8988T (cell line): Measurements from ENCODE around the gene FOXA3.
"Not testable (repeated sequence)": the region's sequence is repeated elsewhere in the genome, so short reads cannot be mapped to it uniquely, and the experiment has no call there.

Source experiments
- DNase-seq: peaks from one replicate; pipeline ENCODE4 v3.0.0; 2011

The FOXA3 gene

DNA sequence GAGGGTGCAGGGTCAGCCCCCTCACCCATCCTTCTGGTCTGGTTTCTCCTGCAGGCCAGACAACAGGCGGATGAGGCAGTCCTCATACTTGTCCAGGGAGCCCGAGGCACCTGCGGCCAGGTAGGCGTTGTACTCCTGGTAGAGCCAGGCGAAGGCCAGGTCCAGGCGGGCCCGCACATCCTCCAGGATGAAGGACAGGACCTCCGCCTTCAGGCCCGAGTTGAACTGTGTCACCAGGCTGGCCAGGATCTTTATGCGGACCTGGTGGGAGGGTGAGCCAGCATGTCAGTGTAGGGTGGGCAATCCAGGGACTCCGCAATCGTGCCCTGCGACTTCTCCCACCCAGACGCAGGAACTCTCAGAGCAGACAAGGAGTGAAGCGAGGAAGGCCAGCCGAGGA lies 35.2 kb upstream of the FOXA3 start:
- no peak for DNase-seq

DNA sequence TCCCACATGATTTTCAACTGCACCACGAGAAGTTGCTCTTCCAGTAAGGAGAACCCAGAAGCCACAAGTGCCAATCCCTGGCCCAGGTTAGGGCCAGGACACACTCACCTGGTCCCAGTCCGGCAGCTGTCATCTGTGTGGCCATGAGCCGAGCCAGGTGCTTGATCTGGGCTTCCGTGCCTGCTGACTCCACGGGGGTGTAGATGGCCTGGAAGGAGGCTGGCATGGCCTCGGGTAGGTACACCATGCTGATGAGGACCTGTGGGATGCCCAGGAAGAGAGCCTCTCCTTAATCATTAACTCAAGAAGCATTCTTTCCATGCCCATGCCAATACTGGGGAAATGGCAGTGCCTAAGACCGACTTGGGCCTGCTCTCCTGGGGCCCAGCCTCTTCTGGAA lies 29.2 kb upstream of the FOXA3 start:
- no peak for DNase-seq

DNA sequence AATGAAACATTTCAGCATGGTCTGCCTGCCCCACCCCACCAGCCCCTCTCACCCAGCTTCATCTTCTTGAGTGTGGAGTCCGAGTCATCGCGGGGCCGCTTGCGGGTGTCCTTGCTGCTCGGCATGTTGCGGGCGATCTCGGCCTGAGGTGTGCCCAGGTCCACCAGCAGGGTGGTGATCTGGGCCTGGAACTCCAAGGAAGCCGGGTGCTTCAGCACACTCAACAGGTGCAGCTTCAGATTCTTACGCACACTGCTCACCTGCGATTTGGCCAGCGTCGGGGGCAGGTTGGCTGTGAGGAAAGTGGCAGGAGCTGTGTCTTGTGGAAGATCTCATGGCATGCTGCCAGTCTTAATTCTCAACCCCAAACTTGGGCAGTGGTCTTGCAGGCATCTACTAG lies 21.9 kb upstream of the FOXA3 start:
- no peak for DNase-seq

DNA sequence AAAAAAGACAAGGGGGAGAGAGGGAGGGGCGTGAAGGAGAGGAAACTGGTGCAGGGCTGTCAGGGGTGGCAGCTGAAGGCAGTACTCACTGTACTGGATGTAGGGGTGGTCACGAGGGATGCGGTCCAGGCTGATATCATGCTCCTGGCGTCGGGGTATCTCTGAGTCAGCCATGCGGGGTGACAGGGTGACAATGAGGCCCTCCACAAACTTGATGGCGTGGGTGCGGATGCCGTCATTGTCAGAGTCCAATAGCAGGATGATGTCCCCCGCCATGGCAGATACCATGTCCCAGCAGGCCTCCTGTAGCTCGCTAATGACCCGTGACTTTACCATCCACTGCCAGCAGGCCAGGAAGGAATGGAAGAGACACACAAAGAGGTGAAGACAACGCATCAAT lies 16.5 kb upstream of the FOXA3 start:
- no peak for DNase-seq

DNA sequence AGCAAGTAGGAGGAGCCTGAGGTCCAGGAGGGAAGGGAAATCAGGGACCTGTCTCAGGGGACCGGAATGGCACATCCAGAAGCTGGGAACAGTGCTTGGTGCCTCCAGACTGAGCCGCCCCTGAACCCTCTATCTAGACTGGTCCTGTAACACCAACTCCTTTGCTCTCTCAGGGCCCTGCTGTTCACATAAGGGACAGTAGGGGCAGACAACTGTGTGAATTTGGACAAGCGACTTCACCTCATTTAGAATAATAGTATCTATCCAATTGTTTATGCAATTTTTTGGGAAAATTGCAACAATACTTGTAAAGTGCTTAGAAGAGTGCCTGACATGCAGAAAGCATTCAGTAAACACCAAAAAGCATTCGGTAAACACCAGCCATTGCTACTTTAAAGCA lies 15.2 kb upstream of the FOXA3 start:
- no peak for DNase-seq

DNA sequence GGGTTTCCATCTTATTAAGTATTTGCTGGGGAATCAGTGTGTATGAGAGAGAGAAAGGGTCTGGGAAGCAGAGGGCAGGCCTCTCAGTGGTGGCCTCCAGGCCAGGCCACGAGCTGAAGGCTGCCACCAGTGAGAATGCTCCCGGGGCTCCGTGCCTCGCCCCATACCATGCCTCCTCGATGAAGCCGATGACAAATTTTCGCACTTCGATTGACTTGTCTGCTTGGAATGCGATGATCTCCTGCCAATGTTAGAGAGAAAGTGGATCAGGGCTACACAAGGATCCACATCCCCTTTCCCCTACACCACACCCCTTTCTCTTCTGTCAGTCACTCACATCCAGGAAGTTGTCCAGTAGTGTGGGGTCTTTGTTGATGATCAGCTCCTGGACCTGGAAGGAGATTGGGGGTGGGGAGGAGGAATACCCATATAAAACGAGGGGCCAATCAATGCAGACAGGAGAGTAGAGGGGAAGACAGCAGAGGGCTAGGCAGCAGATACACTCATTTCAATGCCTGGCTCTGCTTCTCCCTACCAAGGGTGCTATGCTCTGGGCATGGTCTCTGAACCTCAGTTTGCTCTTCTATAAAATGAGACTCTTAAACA lies 11.9 kb upstream of the FOXA3 start:
- no peak for DNase-seq

DNA sequence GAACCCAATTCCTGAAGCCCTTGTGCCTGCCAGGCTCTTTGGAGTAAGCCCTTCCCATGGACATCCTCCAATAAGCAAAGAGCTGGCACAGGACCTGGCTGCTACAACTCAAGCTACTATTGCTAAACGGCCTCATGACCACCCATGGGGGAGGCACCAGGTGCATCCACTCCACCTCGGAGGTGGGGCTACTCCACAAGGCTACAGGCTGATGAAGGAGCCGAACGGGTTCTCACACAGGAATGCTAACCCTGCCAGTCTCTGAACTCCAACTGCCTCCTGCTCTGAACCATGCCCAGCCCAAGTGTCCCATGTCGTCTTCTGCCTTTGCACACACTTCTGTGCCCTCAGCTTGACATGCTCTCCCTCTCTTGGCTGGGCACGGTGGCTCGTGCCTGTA lies 11.1 kb upstream of the FOXA3 start:
- DNase-seq, result no peak

DNA sequence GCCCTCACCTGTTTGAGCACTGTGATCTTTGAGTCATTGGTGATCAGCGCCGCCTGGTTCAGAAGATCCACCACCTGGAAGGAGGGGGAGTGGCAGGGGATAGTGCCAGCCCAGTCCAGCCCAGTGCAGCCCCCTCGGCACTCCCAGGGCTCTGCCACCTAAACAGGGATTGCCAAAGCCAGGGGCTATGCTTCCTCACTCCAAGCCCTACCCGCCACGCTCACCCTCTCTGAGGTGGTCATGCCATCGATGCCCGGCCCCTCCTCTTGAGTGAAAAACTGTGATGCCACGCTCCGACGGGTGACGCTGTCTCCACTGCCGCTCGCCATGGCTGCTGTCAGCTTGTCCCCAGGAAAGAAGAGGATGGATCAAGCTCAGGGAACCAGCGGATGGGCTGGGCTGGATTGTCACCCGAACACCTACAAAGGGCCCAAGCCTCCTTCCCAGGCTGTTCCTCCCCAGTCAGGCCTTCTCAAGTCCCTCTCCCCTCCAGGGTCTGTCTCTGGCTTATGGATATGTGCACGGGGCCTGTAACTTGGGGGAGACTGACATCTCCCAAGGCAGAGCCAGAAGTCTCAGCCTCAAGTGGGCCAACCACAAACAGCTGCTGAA lies 9.9 kb upstream of the FOXA3 start:
- no peak for DNase-seq

DNA sequence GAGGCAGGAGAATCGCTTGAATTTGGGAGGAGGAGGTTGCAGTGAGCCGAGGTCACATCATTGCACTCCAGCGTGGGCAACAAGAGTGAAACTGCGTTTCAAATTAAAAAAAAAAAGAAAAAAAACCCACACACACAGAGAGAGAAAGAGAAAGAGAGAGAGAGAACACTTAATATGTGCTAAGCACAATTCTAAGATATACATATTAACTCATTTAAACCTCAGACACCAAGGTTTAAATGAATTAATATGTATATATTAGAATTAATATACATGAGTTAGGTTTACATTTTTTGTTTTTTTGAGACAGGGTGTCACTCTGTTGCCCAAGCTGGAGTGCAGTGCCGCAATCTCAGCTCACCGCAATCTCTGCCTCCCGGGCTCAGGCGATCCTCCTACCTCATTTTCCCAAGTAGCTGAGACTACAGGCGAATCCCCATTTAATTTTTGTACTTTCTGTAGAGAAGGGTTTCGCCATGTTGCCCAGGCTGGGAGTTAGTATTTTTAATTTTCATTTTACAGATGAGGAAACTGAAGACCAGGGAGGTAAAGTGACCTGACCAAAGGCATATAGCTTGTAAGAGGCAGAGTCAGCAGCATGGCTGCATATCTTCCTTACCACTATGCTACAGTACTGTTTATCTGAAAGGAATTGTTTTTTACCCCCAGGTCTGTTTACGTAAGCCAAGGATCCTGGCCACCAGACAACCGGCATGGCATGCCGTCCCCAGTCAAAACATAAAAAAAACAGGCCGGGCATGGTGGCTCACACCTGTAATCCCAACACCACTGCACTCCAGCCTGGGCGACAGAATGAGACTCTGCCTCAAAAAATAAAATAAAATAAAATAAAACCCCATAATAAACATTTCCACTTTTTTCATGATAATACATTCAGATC lies 3.5 kb upstream of the FOXA3 start:
- no peak for DNase-seq

DNA sequence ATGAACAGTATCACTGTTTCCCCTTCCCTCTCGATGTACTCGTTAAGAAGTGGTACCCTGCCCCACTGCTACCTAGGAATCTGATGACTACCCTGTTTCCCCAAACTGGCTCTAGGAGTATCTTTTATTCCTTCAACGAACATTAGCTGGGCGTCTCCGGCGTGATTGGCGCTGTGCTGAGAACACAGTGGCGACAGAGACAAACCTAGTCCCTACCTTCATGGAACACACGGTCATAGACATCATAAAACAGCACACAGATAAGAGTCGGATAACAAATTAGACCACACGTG lies 1.9 kb upstream of the FOXA3 start:
- no peak for DNase-seq

DNA sequence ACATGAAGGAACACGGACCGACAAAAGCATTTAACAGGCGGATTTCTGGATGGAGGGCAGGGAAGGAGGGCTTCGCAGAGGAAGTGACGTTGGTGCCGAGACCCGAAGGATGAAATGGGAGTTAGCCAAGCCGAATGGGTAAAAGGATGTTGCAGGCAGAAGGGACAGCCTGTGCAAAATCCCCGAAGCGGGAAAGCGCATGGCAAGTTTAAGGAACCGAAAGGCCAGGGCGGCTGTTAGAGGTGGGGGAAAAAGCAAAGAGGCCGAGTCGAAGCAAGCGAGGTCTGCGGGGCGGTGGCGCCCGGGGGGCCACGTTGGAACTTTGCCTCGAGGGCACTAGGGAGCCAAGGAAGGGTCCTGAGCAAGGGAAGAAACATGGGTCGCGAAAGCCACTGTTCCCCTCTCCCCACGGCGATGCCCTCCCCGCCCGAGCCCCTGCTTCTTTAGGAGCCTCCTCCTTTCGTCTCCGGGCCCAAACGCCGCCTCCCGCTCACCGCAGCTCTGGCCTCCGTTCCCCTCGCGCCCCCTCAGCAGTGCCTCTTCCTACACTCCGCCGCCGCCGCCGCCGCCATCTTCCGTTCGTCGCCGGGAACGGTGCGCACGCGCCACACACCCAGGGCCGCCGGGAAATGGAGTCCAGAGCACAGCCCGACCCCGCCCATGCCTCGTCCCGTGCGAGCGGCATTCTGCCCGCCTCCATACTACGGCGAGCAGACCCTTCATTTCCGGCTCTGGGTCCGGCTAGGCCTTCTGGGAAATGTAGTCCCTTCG lies 1.4 kb upstream of the FOXA3 start, which contains the start of gene SYMPK:
SYMPK (minus strand) TSS at position 584 of the 771 bp plus-strand sequence. CDS start 8,652 bp downstream, outside the sequence.
- peak; percentile 96 for DNase-seq

DNA sequence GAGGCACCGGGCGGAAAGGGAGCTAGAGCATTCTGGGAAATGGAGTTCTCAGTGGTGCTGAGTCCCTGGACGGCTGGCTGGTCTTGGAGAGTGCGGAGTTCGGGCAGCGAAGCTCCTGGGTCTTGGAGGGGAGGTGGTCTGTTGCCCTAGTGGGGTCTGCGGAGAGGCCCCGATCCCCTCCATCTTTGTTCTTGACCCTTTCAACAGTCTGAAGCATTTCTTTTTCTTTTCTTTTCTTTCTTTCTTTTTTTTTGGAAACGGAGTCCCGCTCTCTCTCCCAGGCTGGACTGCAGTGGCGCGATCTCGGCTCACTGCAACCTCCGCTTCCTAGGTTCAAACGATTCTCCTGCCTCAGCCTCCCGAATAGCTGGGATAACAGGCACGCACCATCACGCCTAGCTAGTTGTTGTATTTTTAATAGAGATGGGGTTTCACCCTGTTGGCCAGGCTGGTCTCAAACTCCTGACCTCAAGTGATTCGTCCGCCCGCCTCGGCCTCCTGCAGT lies 739 bp upstream of the FOXA3 start:
- no peak for DNase-seq

DNA sequence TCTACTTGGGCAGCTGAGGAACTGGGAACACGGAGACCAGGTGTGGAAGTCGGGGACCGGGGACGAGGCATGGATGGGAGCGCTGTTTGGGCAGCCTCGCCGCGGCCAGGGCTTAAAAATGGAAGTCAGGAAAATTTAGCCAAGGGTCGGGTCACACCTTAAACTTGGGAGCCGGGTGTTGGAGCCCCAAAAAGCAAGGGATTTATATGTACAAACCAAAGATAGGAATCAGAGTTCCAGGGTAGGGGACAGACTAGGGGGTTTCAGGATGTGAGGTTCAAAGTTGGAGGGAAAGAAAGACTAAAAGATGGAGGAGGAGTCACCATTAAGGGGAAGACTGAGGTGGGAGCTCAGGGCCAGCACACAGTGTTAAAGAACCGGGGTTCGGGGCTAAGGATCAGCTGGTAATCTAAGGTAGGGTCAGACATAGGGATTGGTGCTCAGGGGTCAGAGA lies 530 bp downstream of the FOXA3 start:
- no peak for DNase-seq

DNA sequence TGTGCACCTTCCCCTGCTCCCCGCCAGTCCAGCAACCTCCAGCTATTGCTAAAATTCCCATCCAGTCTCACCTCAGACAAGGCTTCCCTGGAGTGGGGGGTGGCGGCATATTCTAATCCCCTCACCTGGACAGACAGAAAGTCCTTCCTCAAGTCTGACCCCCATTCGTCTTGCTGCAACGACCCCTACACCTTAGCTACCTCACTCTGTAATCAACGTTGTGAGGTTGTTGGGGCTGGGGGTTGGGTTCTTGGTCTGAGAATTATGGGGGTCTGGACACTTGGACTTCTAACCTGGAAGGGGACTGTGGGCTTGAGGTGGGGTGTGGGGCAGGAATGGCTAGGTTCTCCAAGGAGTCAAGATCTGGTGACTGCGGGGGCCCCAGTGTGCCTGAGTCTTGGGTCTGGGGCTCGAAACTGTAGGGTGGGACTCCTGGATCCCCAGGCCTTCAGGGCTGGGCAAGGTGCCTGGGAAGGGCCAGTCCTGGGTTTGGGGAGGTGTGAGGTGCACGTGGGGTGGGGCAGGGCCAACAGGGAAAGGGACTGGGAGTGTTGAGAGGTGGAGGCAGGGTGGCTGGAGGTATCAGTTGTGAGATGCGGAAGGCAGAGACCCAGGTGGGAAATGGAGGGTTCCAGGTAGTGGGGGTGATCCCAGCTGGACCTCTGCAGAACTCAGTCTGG lies 1.3 kb downstream of the FOXA3 start:
- no peak for DNase-seq

DNA sequence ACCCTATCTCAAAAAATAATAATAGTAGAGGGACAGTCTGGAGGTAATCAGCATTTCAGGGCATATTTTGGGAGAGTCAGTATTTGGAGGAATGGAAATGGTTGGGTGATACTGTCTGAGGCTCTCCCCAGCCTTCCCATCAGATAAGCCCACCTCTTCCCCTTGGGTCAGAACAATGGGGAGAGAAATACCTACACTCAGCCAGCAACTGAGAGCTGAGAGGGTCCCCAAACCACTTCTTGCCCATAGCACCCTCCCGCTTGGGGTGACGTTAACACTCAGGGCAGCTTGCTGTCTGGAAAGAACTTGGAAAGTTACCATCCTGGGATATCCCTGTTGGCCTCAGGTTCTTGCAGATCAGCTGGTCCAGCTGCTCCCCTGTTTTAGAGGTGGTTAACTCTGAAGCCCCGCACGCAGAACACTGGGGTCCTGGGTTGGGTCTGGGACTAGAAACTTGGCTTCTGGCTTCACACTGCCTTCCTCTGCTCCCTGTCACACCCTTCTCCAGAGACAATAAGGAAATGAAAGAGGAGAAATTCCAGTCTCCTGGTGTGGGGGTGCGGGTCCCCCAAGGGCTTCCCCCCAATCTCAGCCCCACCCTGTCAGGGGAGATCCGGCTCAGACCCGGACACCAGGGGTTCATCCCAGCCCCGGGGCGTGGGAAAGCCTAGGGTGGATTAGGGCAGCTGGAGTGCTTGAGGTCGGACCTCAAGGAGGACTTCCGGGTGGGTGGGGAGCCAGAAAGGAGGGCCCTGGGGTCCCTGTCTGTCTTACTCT lies 2.5 kb downstream of the FOXA3 start:
- DNase-seq, result no peak

DNA sequence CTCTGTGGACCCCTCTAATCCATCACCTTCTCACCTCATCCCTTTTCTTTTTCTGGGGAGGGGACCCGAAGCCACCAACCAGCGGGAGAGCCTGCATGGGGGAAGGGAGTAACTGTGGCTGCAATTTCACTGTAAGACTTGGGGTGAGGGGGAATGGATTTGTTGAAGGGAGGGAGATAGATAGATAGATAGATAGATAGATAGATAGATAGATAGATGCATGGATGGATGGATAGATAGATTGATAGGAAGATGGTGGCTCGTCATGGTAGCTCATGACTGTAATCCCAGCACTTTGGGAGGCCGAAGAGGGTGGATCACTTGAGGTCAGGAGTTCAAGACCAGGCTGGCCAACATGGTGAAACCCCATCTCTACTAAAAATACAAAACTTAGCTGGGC lies 3.1 kb downstream of the FOXA3 start:
- DNase-seq, result not testable (repeated sequence)

DNA sequence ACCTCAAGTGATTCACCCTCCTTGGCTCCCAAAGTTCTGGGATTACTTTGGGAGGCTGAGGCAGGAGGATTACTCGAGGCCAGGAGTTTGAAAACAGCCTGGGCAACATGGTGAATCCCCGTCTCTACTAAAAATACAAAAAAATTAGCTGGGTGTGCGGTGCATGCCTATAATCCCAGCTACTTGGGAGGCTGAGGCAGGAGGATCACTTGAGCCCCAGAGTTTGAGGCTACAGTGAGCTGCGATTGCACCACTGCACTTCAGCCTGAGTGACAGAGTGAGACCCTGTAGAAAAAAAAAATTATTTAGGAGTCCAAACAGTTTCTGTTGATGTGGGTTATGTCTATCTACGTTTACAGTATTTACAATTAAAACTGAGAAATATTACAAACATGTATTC lies 6.7 kb downstream of the FOXA3 start:
- no peak for DNase-seq

DNA sequence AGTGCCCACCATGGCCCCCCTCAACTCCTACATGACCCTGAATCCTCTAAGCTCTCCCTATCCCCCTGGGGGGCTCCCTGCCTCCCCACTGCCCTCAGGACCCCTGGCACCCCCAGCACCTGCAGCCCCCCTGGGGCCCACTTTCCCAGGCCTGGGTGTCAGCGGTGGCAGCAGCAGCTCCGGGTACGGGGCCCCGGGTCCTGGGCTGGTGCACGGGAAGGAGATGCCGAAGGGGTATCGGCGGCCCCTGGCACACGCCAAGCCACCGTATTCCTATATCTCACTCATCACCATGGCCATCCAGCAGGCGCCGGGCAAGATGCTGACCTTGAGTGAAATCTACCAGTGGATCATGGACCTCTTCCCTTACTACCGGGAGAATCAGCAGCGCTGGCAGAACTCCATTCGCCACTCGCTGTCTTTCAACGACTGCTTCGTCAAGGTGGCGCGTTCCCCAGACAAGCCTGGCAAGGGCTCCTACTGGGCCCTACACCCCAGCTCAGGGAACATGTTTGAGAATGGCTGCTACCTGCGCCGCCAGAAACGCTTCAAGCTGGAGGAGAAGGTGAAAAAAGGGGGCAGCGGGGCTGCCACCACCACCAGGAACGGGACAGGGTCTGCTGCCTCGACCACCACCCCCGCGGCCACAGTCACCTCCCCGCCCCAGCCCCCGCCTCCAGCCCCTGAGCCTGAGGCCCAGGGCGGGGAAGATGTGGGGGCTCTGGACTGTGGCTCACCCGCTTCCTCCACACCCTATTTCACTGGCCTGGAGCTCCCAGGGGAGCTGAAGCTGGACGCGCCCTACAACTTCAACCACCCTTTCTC lies 8.2 kb downstream of the FOXA3 start:
- DNase-seq, result no peak

DNA sequence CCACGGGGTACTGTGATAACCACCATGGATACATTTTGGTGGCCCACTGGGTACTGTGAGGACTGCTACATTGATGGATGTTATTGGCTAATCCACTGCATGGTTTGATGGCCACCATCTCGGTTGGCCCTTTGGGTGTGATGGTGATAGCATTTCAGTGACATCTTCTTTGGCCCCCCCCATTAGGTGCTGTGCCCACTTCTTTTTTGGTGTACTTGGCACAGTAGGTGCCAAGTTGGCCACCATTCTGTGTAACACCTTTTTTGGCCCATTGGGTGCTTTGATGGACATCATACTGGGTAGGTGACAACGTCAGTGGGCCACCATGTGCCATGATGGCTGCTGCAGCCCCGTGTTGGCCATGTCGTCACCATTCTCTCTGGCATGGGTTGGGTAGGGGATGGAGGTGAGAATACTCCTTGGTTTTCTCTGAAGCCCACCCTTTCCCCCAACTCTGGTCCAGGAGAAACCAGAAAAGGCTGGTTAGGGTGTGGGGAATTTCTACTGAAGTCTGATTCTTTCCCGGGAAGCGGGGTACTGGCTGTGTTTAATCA lies 9.2 kb downstream of the FOXA3 start:
- DNase-seq, result no peak

DNA sequence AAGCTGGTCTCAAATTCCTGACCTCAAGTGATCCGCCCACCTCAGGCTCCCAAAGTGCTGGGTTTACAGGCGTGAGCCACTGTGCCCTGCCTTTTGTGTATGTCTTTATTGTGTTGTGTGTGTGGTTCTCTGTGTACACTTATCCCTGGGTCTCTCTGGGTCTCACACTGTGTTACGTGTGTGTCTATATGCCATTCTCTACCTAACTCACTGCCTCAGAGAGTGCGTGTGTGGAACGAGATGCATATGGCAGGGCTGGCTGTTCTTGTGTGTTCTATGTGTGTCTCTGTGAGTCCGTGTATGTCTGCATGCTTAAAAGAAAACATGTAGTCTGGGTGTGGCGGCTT lies 10.5 kb downstream of the FOXA3 start:
- no peak for DNase-seq

DNA sequence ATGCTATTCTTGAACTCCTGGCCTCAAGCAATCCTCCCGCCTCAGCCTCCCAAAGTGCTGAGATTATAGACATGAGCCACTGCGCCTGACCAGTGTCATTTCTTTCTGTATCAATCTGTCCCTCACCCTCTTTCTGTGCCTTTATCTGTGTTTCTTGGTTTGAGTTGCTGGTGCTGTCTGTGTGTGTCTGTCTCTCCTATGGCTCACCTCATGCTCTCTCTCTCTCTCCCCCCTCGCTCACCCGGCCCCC lies 12.0 kb downstream of the FOXA3 start:
- no peak for DNase-seq
